ENCODE results near the gene RPL29. TPM values are rescaled to one million over a fixed set of nuclear protein-coding genes. Genes with fewer than 3 reads are reported as not detected.

The RPL29 gene
- total RNA-seq, 2 experiments from 2014 or later: 1,843 to 1,901 TPM

- H3K4me3 ChIP-seq (ENCODE audit: low read length): no peak overlapping the region
- no peaks in the 10 kb centered on the region for H3K36me3 ChIP-seq (ENCODE audit: insufficient read depth, low read length)
- CTCF ChIA-PET: interaction anchor here (1.0 kb wide), 1 partner anchor 36 kb away, joined by 4 read pairs; the partner anchor contains the start of genes PARP3 and RRP9
- Mint-ChIP-seq H3K4me3 (peak overlapping the region; percentile 85), H3K27ac (peak overlapping the region; percentile 71), H3K4me1 (ENCODE audit: low read depth) (peaks cover 39% of the 10 kb centered on the region), H3K36me3 (ENCODE audit: low read depth) (peaks cover 15% of the 10 kb centered on the region), H3K9me3 (no peaks in the 10 kb centered on the region), H3K27me3 (no peaks in the 10 kb centered on the region)
- H3K9me3 ChIP-seq (ENCODE audit: control insufficient read depth in 1 of 2, insufficient read depth in 1 of 2, low read length in 2 of 2): no peaks in the 10 kb centered on the region
- POLR2A ChIA-PET: interaction anchor here (0.7 to 1.2 kb wide), 3 partner anchors 10 to 35 kb away, joined by 3 to 4 read pairs (median 3); partner anchors contain the start of gene PCBP4
- H3K27ac ChIP-seq (ENCODE audit: low read depth in 1 of 2, low read length in 2 of 2): peak overlapping the region in 1 of 2 donors; percentile 29
- intact Hi-C loops (cut with DNase I, micrococcal nuclease): no loop called here
- TF ChIP-seq CTCF (IDR thresholded peaks at IDR 0.05): no peak
- H3K27me3 ChIP-seq (ENCODE audit: control insufficient read depth in 1 of 2, insufficient read depth in 2 of 2, low read length in 2 of 2): no peaks in the 10 kb centered on the region
- ATAC-seq (ENCODE audit: poor library complexity) (peak; percentile 52), DNase-seq (peak in 7 of 14 experiments; percentile 27 to 77 (median 46))
- peaks cover 76% of the 10 kb centered on the region for H3K4me1 ChIP-seq (ENCODE audit: insufficient read depth, low read length)
Observed at GRCh38 chr3:51977446-51978142, 18.1 kb downstream of the RPL29 start.

GRCh38 chr3:51975852-51976549 is 19.7 kb downstream of the RPL29 start:
- DNase-seq (peak in 6 of 14 experiments; percentile 26 to 66 (median 44)), ATAC-seq (ENCODE audit: poor library complexity) (no peak)
- Histone ChIP-seq H3K9me3 (ENCODE audit: control insufficient read depth in 1 of 2, insufficient read depth in 1 of 2, low read length in 2 of 2) (no peaks in the 10 kb centered on the region), H3K4me1 (ENCODE audit: insufficient read depth, low read length) (peaks cover 69% of the 10 kb centered on the region), H3K27ac (ENCODE audit: low read depth in 1 of 2, low read length in 2 of 2) (peak overlapping the region; percentile 29 to 59), H3K27me3 (ENCODE audit: control insufficient read depth in 1 of 2, insufficient read depth in 2 of 2, low read length in 2 of 2) (no peaks in the 10 kb centered on the region), H3K36me3 (ENCODE audit: insufficient read depth, low read length) (no peaks in the 10 kb centered on the region), H3K4me3 (ENCODE audit: low read length) (peak overlapping the region; percentile 63)
- H3K4me3 Mint-ChIP-seq: peak overlapping the region; percentile 89
- POLR2A ChIA-PET: interaction anchor here (0.7 to 2.9 kb wide), 4 partner anchors 16 to 81 kb away, joined by 4 to 28 read pairs (median 4); partner anchors contain the start of genes PARP3, RPL29 and RRP9
- peak overlapping the region; percentile 77 for H3K27ac Mint-ChIP-seq
- no peaks in the 10 kb centered on the region for H3K9me3 Mint-ChIP-seq
- CTCF ChIA-PET: no interaction called here
- H3K4me1 Mint-ChIP-seq (ENCODE audit: low read depth): peaks cover 36% of the 10 kb centered on the region
- no peak for TF ChIP-seq CTCF (IDR thresholded peaks at IDR 0.05)
- intact Hi-C loops (cut with DNase I, micrococcal nuclease): loop anchor here in 1 of 2 experiments (1.0 kb wide), 1 partner anchor 19 kb away; the partner anchor contains the start of gene RPL29
- peaks cover 15% of the 10 kb centered on the region for H3K36me3 Mint-ChIP-seq (ENCODE audit: low read depth)
- H3K27me3 Mint-ChIP-seq: no peaks in the 10 kb centered on the region

Data from CD4-positive, alpha-beta T cell (primary cell).